ENCODE results near the gene PPP1R36.
"Not testable (repeated sequence)": the region's sequence is repeated elsewhere in the genome, so short reads cannot be mapped to it uniquely, and the experiment has no call there.

The PPP1R36 gene

DNA sequence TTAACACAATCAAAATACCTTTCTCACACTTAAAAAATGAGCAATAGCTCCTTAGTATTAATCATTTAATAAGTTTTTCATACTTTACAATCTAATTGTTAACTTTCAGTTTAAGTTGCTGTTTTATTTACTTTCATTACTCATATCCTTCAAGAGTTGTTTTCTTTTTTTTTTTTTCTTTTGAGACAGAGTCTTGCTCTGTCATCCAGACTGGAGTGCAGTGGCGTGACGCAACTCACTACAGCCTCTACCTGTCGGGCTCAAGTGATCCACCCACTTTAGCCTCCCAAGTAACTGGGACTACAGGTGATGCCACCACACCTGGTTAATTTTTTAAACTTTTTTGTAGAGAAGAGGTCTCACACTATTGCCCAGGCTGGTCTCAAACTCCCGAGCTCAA, 29.1 kb upstream of the PPP1R36 start:
- no peak for DNase-seq (ENCODE audit: low read depth)

DNA sequence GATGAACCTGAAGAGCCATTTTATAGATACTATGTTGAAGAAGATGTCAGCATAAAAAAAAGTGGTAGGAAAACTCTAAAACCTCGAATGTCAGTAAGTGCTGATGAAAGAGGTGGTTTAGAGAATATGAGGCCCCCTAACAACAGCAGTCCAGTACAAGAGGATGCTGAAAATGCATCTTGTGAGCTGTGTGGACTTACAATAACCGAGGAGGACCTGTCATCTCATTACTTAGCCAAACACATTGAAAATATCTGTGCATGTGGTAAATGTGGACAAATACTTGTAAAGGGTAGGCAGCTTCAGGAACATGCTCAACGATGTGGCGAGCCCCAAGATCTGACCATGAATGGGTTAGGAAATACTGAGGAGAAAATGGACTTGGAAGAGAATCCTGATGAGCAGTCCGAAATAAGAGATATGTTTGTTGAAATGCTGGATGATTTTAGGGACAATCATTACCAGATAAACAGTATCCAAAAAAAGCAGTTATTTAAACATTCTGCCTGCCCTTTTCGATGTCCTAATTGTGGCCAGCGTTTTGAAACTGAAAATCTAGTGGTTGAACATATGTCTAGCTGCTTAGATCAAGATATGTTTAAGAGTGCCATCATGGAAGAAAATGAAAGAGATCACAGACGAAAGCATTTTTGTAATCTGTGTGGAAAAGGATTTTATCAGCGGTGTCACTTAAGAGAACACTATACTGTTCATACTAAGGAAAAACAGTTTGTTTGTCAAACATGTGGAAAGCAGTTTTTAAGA, 27.0 kb upstream of the PPP1R36 start:
- DNase-seq (ENCODE audit: low read depth), result no peak

DNA sequence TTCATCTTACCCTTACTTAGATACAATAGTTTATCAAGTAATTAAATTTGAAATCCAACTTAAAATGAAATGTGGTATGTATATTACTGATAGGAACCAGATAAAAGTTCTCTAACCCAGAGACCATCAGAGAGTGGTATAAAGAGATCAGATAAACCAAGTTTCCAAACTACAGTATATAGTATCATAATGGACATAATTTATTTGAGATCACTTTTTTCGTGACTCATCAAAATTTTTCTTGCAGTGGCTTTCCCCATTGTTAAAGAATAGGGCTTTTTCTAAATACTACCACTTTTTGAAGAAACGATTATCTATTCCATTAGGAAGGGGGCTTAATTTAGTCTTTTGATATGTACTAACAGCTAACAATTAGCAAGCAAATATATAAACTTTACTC, 24.4 kb upstream of the PPP1R36 start:
- no peak for DNase-seq (ENCODE audit: low read depth)

DNA sequence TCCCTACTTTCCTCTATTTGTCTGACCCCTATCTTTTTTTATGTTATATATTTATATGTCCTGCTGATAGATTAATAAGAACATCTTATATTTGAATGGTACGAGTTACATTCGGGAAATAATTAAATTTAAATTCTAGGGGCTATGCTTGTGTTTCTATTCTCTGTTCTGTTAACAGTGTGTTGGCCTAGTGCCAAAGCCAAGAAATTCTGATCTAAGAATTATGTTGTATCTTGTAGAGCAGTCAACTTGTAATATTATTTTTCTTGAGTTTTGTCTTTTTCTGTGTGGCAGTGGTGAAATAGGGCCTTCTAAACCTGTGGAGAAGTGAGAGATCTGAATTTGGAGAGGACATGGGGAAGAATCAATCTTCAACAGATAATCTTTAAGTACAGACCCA, 18.2 kb upstream of the PPP1R36 start:
- DNase-seq (ENCODE audit: low read depth), result no peak

DNA sequence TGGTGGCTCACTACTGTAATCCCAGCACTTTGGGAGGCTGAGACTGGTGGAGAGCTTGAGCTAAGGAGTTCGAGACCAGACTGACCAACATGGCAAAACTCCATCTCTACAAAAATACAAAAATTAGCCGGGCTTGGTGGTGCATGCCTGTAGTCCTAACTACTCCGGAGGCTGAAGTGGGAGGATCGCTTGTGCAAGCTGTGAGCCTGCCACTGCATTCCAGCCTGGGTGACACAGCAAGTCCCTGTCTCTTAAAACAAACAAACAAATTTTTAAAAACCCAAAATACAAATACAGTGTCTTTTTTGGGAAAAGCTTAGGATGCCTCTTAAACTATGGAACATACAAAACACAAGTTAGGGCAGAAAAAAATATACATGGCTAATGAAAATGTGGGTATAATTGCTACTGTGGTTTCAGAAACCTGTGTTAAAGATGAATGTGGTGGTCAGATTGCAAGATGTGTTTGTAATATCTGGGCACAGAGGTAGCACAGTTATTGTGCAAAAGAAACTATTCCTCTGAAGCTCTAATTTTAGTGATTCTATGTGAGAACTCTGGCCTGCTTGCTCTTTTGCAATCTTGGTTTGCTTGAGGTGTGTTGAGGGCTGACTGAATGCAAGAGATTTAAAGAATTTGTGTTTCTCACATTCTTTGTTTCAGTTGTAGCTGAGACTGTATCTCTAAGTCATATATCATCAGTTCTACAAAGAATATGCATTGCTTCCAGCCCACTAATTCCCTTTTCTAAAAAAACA, 13.1 kb upstream of the PPP1R36 start:
- no peak for DNase-seq (ENCODE audit: low read depth)

DNA sequence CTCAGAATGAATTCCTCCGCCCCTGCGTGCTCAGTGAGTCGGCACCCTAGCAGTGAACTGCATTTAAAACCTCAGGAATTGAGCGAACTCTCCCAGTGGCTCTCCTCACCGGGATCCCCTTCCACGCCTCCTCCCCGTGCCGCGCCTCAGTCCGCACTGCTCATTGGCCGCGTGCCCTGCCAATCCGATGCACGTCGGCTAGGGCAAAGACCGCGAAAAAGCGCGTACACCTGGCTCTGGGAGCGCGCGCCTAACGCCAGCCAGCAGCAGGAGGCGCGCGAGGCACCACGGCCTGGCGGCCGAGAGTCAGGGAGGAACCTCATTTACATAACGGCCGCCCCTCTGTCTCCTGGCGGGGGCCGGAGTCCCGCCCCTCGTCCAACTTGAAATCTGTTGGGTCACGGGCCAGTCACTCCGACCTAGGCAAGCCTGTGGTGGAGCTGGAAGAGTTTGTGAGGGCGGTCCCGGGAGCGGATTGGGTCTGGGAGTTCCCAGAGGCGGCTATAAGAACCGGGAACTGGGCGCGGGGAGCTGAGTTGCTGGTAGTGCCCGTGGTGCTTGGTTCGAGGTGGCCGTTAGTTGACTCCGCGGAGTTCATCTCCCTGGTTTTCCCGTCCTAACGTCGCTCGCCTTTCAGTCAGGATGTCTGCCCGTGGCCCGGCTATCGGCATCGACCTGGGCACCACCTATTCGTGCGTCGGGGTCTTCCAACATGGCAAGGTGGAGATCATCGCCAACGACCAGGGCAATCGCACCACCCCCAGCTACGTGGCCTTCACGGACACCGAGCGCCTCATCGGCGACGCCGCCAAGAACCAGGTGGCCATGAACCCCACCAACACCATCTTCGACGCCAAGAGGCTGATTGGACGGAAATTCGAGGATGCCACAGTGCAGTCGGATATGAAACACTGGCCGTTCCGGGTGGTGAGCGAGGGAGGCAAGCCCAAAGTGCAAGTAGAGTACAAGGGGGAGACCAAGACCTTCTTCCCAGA, 9.3 kb upstream of the PPP1R36 start, which contains the start of gene HSPA2:
Gene HSPA2 (plus strand): TSS at position 534 of the 995 bp plus-strand sequence. CDS start 109 bp downstream, at position 643.
- peak; percentile 99 for DNase-seq (ENCODE audit: low read depth)

DNA sequence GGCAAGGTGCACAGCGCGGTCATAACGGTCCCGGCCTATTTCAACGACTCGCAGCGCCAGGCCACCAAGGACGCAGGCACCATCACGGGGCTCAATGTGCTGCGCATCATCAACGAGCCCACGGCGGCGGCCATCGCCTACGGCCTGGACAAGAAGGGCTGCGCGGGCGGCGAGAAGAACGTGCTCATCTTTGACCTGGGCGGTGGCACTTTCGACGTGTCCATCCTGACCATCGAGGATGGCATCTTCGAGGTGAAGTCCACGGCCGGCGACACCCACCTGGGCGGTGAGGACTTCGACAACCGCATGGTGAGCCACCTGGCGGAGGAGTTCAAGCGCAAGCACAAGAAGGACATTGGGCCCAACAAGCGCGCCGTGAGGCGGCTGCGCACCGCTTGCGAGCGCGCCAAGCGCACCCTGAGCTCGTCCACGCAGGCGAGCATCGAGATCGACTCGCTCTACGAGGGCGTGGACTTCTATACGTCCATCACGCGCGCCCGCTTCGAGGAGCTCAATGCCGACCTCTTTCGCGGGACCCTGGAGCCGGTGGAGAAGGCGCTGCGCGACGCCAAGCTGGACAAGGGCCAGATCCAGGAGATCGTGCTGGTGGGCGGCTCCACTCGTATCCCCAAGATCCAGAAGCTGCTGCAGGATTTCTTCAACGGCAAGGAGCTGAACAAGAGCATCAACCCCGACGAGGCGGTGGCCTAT, 8.3 kb upstream of the PPP1R36 start:
- no peak for DNase-seq (ENCODE audit: low read depth)

DNA sequence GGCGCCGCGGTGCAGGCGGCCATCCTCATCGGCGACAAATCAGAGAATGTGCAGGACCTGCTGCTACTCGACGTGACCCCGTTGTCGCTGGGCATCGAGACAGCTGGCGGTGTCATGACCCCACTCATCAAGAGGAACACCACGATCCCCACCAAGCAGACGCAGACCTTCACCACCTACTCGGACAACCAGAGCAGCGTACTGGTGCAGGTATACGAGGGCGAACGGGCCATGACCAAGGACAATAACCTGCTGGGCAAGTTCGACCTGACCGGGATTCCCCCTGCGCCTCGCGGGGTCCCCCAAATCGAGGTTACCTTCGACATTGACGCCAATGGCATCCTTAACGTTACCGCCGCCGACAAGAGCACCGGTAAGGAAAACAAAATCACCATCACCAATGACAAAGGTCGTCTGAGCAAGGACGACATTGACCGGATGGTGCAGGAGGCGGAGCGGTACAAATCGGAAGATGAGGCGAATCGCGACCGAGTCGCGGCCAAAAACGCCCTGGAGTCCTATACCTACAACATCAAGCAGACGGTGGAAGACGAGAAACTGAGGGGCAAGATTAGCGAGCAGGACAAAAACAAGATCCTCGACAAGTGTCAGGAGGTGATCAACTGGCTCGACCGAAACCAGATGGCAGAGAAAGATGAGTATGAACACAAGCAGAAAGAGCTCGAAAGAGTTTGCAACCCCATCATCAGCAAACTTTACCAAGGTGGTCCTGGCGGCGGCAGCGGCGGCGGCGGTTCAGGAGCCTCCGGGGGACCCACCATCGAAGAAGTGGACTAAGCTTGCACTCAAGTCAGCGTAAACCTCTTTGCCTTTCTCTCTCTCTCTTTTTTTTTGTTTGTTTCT, 7.6 kb upstream of the PPP1R36 start:
- no peak for DNase-seq (ENCODE audit: low read depth)

DNA sequence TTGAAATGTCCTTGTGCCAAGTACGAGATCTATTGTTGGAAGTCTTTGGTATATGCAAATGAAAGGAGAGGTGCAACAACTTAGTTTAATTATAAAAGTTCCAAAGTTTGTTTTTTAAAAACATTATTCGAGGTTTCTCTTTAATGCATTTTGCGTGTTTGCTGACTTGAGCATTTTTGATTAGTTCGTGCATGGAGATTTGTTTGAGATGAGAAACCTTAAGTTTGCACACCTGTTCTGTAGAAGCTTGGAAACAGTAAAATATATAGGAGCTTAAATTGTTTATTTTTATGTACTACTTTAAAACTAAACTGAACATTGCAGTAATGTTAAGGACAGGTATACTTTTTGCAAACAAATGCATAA, 6.9 kb upstream of the PPP1R36 start:
- DNase-seq (ENCODE audit: low read depth), result no peak

DNA sequence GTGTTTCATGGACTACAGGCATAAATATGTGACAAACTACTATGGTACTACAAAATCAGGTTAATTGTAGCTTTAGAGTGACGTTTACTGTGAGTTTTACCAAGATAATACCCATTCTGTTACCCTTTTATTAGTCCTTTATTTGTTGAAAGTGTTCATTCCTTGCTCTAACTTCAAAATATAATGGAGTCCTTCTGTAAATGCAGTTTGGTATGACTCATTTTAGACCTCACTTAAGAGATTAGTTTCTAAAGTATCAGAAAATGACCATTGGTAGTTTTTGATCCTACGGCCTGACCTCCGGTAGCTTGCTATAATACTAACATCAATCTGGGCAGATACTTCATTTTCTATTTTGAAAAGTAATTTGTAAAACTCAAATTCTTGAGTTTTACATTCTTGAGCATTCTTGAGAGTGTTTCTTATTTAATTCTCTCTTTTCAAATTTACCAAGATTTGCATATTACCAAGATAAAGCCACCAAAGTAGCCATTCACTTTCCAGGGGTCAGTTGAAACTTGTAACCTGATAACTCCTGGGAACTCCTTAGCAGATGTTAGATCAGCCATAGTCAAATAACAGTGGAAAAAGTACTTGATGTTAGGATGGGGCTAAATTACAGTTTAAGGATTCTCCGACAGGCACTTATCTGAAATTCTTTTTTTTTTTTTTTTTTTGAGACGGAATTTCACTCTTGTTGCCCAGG, 5.0 kb upstream of the PPP1R36 start:
- no peak for DNase-seq (ENCODE audit: low read depth)

DNA sequence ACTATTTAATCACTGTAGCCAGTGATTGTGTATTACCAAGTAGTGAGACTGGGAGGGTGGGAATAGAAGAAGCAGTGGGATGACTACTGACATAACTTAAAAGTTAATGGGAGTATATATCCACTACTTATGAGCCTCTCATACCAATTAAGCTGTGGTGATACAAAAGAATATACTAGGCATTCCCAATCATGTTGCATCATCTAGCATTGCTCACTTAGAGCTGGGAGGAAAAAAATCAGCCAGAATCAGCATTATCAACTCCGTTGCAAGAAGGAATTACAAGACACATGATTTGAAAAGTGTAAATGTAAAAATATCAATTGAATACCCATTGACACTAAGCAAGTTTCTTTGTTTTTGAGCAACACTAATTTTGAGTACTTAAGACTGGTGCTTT, 745 bp upstream of the PPP1R36 start:
- DNase-seq (ENCODE audit: low read depth), result no peak

DNA sequence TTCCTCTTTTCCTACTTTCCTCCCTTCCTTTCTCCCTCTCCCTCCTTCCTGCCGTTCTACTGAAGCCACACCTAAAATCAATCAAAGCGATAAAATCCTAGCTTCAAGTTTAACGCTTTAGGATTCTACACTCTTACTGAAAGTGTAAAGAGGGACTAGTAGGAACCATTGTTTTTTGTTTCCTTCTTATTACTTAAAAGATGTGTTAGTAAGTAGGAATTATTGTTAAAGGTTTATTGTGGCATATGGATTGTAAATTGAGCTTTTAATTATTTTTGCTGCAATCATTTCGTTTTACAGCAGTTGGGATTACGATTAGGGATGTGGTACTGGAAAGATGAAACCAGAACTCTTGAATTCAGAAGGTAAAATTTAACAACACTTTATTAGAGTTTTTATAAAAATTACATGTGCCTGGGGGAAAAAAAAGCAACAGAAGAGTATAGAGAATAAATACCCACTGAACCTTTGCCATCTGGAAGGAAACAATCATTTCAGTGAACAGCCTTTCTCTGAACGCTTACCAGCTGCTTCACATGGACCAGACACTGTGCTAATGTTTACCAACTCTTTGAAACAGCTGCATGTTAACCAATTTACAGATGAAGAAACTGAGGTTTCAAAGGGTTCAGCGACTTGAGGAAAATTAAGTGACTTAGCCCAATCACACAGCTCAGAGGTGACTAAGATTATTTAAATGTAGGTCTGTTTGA, 1.0 kb downstream of the PPP1R36 start:
- no peak for DNase-seq (ENCODE audit: low read depth)

DNA sequence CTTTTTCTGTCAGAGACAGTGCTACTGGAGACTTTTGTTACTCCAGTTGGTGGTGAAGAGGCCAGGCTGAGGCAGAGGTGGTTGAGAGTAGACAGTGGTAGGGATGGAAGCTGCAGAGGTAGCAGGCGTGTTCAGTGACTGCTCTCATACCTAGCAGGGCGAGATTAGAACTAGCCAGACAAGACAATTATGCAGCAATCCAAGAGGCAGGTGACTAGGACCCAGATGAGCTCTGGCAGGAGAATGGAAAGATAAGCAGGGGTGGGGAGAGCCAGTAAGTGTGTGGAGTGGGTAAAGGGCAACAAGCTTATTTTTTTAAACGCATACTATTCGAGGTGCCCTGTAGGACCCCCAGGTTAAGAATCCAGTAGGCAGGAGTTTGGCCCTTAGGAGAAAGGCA, 4.8 kb downstream of the PPP1R36 start:
- no peak for DNase-seq (ENCODE audit: low read depth)

DNA sequence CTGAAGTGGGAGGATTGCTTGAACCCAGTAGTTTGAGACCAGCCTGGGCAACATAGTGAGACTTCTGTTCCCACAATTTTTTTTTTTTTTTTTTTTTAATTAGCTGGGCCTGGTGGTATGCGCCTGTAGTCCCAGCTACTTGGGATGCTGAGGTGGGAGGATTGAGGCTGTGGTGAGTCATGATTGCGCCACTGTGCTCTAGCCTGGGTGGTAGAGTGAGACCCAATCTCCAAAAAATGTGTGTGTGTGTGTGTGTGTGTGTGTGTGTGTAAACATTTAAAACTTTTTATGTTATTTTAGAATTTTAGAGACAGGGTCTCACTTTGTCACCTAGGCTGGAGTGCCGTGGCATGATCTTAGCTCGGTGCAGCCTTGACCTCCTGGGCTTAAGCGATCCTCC, 6.8 kb downstream of the PPP1R36 start:
- peak; percentile 80 for DNase-seq (ENCODE audit: low read depth)

DNA sequence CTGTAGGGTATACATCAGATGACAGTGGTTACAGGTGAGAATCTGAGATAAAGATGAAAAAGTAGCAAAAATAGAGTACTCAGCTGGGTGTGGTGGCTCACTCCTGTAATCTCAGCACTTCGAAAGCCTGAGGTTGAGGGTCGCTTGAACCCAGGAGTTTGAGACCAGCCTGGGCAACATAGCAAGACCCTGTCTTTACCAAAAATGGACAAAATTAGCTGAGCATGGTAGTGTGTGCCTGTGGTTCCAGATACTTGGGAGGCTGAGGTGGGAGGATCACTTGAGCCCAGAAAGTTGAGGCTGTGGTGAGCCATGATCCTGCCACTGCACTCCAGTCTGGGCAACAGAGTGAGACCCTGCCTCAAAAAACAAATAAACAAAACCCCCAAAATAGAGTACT, 8.5 kb downstream of the PPP1R36 start:
- DNase-seq (ENCODE audit: low read depth), result not testable (repeated sequence)

DNA sequence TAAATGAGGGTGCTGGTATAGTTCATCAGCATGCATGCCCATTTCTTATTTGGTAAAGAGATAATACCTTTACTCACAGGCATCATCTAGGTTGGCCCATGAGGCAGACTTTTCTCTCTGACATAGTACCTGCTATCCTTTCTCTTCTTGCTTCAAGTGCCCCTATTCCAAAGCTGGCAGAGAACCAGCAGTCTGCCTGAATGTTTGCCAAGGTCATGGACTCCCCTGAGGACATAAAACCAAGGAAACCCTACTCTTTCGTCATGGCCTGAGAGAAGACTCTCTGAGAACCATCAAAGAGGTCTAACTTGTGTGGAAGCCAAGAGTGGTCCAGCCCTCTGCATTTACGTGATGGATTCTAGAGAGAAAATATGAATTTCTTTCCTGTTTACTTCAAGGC, 11.9 kb downstream of the PPP1R36 start:
- DNase-seq (ENCODE audit: low read depth), result no peak

DNA sequence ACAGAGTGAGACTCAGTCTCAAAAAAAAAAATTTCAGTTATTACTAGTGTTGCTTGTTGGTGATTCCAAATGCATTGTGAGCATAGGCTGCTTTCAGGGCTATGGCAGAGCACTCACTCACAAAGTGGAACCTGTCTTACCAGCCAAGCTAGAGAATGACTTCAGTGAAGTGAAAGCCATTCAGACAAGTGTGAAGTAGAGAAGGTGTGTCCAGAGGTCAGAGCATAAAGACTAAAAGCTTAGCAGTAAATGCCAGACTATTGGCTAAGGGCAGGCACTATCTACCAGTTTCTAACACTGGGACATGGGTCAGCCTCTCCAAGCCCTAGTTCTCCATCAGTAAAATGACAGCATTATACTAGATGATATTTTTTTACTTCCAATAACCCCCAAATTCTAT, 12.7 kb downstream of the PPP1R36 start:
- no peak for DNase-seq (ENCODE audit: low read depth)

DNA sequence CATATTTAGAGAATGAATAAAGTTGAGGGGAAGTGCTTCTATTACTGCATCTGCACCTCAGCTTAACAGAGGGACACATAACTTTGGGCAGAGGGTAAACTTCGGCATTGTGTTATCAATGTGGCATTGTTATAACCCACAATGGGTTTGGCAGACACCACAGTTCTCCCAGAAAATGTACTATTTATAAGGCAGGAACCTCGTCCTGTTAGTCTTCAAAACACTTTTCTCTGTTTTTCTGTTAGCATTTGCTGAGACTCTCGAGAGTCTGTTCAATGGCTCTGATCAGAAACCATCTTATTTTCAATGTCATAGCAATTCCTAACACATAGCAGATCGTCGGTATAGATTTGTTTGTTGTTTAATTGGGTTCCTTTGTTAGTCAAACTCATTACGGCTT, 13.9 kb downstream of the PPP1R36 start:
- no peak for DNase-seq (ENCODE audit: low read depth)

DNA sequence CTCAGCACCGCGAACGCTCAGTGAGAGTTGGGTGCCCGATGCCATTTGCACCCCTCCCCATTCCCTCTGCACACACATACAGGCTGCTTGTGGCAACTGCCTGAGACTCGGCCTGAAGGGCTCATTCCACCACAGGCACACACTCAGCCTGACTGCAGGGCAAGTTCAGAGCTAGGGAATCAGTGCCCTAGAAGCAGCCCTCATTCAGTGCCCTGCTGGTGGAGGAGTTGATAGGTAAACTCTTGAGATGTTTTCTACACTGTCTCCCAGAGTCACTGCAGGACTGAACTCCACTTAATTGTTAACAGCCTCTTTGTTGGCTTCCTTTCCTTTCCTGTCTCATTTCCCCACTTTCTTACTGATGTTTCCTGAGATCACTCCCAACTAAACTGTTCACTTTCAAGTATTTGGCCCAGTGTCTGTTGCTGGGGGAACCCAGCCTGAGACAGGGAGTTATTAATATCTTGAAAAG, 16.9 kb downstream of the PPP1R36 start:
- DNase-seq (ENCODE audit: low read depth), result no peak
